Loucy (cell line): Measurements from ENCODE around the gene IP6K3.

Source experiments
- H2AFZ ChIP-seq: fragments of 200-600 bp; sonication (generic); 2 replicates; pipeline ENCODE4 v1.6.0; 2016; ENCODE audit warnings: antibody characterized with exemption, mild to moderate bottlenecking, low read length, moderate library complexity
- H3F3A ChIP-seq: fragments of 200-600 bp; 2 replicates; pipeline ENCODE4 v1.6.0; 2016; ENCODE audit warnings: antibody characterized with exemption, low read depth, mild to moderate bottlenecking
- H3K27me3 ChIP-seq: fragments of 200-600 bp; sonication (generic); 2 replicates; pipeline ENCODE4 v1.6.1; 2014; ENCODE audit warnings: low read length, mild to moderate bottlenecking; ENCODE audit not compliant: insufficient read depth, poor library complexity, severe bottlenecking
- H3K36me3 ChIP-seq: fragments of 200-600 bp; sonication (generic); 2 replicates; pipeline ENCODE4 v1.6.1; 2016; ENCODE audit warnings: low read length; ENCODE audit not compliant: insufficient read depth
- H3K4me1 ChIP-seq: fragments of 200-600 bp; sonication (generic); 2 replicates; pipeline ENCODE4 v1.5.1; 2014; ENCODE audit warnings: low read length, mild to moderate bottlenecking; ENCODE audit not compliant: insufficient read depth, poor library complexity, severe bottlenecking
- H3K4me2 ChIP-seq: fragments of 200-600 bp; sonication (generic); 2 replicates; pipeline ENCODE4 v1.6.0; 2014; ENCODE audit warnings: antibody characterized with exemption, low read length, low read depth, mild to moderate bottlenecking; ENCODE audit not compliant: poor library complexity, severe bottlenecking
- H3K4me3 ChIP-seq: fragments of 200-600 bp; sonication (generic); 2 replicates; pipeline ENCODE4 v1.5.1; 2014; ENCODE audit warnings: low read length, mild to moderate bottlenecking, mixed read lengths; ENCODE audit not compliant: poor library complexity, severe bottlenecking
- H3K79me2 ChIP-seq: fragments of 200-600 bp; sonication (generic); 2 replicates; pipeline ENCODE4 v1.6.1; 2014; ENCODE audit warnings: low read length; ENCODE audit not compliant: insufficient read depth
- H3K9ac ChIP-seq: fragments of 200-600 bp; sonication (generic); 2 replicates; pipeline ENCODE4 v1.6.0; 2014; ENCODE audit warnings: mild to moderate bottlenecking, low read depth, low read length, moderate library complexity; ENCODE audit not compliant: poor library complexity, severe bottlenecking
- H3K9me2 ChIP-seq: fragments of 200-600 bp; sonication (generic); replicated peaks from 2 replicates; pipeline ENCODE4 v1.6.1; 2016; ENCODE audit warnings: low read depth, low read length, mixed read lengths
- H3K9me3 ChIP-seq: fragments of 200-600 bp; sonication (generic); 2 replicates; pipeline ENCODE4 v1.6.1; 2014; ENCODE audit warnings: mild to moderate bottlenecking, antibody characterized with exemption, low read length, low read depth; ENCODE audit not compliant: insufficient read depth
- H4K20me1 ChIP-seq: fragments of 200-600 bp; sonication (generic); 2 replicates; pipeline ENCODE4 v1.6.0; 2014; ENCODE audit warnings: antibody characterized with exemption, low read length, mild to moderate bottlenecking; ENCODE audit not compliant: insufficient read depth, poor library complexity, severe bottlenecking
- EZH2phosphoT487 ChIP-seq: fragments of 200-600 bp; IDR thresholded peaks from 2 replicates; pipeline ENCODE4 v1.6.1; 2018; ENCODE audit warnings: antibody characterized with exemption, mild to moderate bottlenecking, moderate library complexity, borderline replicate concordance
- TF ChIP-seq, protein P1 (sequence below): fragments of 200-600 bp; sonication (generic); conservative IDR thresholded peaks from 2 replicates; pipeline ENCODE4 v1.5.1; 2014; ENCODE audit warnings: mild to moderate bottlenecking, antibody characterized with exemption, low read length

The IP6K3 gene

GRCh38 chr6:33742837-33743236 is 3.9 kb downstream of the IP6K3 start:
- no peaks in the 10 kb centered on the region for H3K27me3 ChIP-seq
- no peak overlapping the region for H3K9ac ChIP-seq
- H3F3A ChIP-seq, result no peaks in the 10 kb centered on the region
- no peaks in the 10 kb centered on the region for H4K20me1 ChIP-seq
- no peak overlapping the region for H3K4me3 ChIP-seq
- H3K9me3 ChIP-seq, result no peaks in the 10 kb centered on the region
- H3K36me3 ChIP-seq, result no peaks in the 10 kb centered on the region
- H2AFZ ChIP-seq, result no peak overlapping the region
- H3K4me1 ChIP-seq, result peaks cover 18% of the 10 kb centered on the region
- no peak overlapping the region for H3K4me2 ChIP-seq
- no peaks in the 10 kb centered on the region for H3K79me2 ChIP-seq
- TF ChIP-seq, protein P1, sequence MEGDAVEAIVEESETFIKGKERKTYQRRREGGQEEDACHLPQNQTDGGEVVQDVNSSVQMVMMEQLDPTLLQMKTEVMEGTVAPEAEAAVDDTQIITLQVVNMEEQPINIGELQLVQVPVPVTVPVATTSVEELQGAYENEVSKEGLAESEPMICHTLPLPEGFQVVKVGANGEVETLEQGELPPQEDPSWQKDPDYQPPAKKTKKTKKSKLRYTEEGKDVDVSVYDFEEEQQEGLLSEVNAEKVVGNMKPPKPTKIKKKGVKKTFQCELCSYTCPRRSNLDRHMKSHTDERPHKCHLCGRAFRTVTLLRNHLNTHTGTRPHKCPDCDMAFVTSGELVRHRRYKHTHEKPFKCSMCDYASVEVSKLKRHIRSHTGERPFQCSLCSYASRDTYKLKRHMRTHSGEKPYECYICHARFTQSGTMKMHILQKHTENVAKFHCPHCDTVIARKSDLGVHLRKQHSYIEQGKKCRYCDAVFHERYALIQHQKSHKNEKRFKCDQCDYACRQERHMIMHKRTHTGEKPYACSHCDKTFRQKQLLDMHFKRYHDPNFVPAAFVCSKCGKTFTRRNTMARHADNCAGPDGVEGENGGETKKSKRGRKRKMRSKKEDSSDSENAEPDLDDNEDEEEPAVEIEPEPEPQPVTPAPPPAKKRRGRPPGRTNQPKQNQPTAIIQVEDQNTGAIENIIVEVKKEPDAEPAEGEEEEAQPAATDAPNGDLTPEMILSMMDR, result no peak
- H3K9me2 ChIP-seq, result no peaks in the 10 kb centered on the region

DNA sequence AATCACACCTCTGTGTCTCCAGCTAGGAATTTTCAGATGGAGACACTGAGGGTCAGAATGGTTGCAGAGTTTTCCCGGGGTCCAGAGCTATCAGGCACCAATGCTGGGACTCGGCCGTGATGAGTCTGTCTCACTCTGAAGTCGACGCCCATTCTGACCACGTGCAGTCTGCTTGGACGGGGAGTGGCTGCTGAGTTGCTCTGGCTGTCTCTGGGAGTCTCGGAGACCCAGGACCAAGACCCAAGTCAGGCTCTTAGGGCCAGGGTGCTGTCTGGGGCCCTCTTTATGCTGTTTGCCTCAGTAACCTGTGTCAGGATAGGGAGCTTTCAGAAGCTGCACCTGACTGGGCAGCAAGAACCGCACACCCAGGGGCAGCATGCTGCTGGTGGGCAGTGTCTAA is 4.6 kb downstream of the IP6K3 start:
- H3F3A ChIP-seq, result no peaks in the 10 kb centered on the region
- H3K27me3 ChIP-seq, result no peaks in the 10 kb centered on the region
- no peaks in the 10 kb centered on the region for H3K9me3 ChIP-seq
- no peak overlapping the region for H3K4me3 ChIP-seq
- H3K9ac ChIP-seq, result no peak overlapping the region
- no peaks in the 10 kb centered on the region for H4K20me1 ChIP-seq
- no peaks in the 10 kb centered on the region for H3K9me2 ChIP-seq
- no peak overlapping the region for H2AFZ ChIP-seq
- no peak for TF ChIP-seq EZH2phosphoT487
- TF ChIP-seq, protein P1, result no peak
- peaks cover 18% of the 10 kb centered on the region for H3K4me1 ChIP-seq
- H3K36me3 ChIP-seq, result no peaks in the 10 kb centered on the region
- no peak overlapping the region for H3K4me2 ChIP-seq
- H3K79me2 ChIP-seq, result no peaks in the 10 kb centered on the region

GRCh38 chr6:33740794-33741193 is 5.9 kb downstream of the IP6K3 start:
- no peaks in the 10 kb centered on the region for H3K9me2 ChIP-seq
- peaks cover 12% of the 10 kb centered on the region for H3K4me1 ChIP-seq
- H3K9me3 ChIP-seq, result no peaks in the 10 kb centered on the region
- no peak overlapping the region for H3K9ac ChIP-seq
- no peaks in the 10 kb centered on the region for H4K20me1 ChIP-seq
- H2AFZ ChIP-seq, result no peak overlapping the region
- no peak overlapping the region for H3K4me2 ChIP-seq
- no peaks in the 10 kb centered on the region for H3K36me3 ChIP-seq
- H3F3A ChIP-seq, result no peaks in the 10 kb centered on the region
- no peaks in the 10 kb centered on the region for H3K79me2 ChIP-seq
- H3K4me3 ChIP-seq, result no peak overlapping the region
- H3K27me3 ChIP-seq, result no peaks in the 10 kb centered on the region
- TF ChIP-seq, protein P1, result no peak
- no peak for TF ChIP-seq EZH2phosphoT487
